ENCODE data around the gene EBF4.

DNA sequence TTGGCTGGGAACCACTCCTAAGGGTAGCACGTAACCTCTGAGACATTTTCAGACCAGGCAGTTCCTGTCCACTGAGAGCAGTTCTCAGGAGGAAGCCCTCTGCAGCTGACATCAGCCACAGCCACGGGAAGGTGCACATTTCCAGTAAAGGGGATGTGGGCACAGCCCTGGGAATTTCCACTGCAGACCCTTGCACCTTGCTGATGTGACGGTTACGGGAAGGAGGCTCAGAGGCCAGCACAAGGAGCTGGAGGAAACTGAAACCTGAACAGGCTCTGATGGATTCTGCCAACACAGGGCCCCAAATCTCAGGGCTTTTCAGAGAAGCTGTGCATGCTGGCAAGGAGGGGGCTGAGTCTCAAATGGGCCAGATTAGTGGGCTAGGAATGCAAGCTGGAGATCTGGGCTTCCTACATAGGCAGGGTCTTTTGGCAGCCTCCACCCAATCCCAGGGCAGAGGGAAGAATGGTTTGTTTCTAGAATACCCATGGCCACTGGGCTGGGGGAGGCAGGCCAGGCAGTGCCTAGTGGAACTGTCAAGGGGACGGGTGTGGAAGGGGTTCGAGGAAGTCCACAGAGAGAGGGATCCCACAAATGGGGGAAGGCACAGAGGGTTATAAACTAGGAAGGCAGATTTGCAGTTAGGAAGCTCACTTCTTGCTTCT, 14.2 kb downstream of the EBF4 start:
- TF ChIP-seq, protein P1, sequence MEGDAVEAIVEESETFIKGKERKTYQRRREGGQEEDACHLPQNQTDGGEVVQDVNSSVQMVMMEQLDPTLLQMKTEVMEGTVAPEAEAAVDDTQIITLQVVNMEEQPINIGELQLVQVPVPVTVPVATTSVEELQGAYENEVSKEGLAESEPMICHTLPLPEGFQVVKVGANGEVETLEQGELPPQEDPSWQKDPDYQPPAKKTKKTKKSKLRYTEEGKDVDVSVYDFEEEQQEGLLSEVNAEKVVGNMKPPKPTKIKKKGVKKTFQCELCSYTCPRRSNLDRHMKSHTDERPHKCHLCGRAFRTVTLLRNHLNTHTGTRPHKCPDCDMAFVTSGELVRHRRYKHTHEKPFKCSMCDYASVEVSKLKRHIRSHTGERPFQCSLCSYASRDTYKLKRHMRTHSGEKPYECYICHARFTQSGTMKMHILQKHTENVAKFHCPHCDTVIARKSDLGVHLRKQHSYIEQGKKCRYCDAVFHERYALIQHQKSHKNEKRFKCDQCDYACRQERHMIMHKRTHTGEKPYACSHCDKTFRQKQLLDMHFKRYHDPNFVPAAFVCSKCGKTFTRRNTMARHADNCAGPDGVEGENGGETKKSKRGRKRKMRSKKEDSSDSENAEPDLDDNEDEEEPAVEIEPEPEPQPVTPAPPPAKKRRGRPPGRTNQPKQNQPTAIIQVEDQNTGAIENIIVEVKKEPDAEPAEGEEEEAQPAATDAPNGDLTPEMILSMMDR (IDR thresholded peaks at IDR 0.05 in 2 of 3, conservative IDR thresholded peaks at IDR 0.05 in 1 of 3; ENCODE audit: borderline replicate concordance in 1 of 3, insufficient read depth in 1 of 3, low read depth in 2 of 3, low read length in 2 of 3), result no peak
- TF ChIP-seq POLR2AphosphoS5 (IDR thresholded peaks at IDR 0.05; ENCODE audit: low read depth, low read length) (no peak), POLR2A (IDR thresholded peaks at IDR 0.05; ENCODE audit: borderline replicate concordance, extremely low read depth, insufficient read depth, insufficient read length) (no peak), EGR1 (IDR thresholded peaks at IDR 0.05; ENCODE audit: low read depth) (no peak), YY1 (IDR thresholded peaks at IDR 0.05; ENCODE audit: extremely low read depth, insufficient replicate concordance, low read depth, low read length) (no peak), EZH2 (IDR thresholded peaks at IDR 0.05) (no peak)
- TF ChIP-seq, protein P2, sequence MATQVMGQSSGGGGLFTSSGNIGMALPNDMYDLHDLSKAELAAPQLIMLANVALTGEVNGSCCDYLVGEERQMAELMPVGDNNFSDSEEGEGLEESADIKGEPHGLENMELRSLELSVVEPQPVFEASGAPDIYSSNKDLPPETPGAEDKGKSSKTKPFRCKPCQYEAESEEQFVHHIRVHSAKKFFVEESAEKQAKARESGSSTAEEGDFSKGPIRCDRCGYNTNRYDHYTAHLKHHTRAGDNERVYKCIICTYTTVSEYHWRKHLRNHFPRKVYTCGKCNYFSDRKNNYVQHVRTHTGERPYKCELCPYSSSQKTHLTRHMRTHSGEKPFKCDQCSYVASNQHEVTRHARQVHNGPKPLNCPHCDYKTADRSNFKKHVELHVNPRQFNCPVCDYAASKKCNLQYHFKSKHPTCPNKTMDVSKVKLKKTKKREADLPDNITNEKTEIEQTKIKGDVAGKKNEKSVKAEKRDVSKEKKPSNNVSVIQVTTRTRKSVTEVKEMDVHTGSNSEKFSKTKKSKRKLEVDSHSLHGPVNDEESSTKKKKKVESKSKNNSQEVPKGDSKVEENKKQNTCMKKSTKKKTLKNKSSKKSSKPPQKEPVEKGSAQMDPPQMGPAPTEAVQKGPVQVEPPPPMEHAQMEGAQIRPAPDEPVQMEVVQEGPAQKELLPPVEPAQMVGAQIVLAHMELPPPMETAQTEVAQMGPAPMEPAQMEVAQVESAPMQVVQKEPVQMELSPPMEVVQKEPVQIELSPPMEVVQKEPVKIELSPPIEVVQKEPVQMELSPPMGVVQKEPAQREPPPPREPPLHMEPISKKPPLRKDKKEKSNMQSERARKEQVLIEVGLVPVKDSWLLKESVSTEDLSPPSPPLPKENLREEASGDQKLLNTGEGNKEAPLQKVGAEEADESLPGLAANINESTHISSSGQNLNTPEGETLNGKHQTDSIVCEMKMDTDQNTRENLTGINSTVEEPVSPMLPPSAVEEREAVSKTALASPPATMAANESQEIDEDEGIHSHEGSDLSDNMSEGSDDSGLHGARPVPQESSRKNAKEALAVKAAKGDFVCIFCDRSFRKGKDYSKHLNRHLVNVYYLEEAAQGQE (IDR thresholded peaks at IDR 0.05; ENCODE audit: low read depth), result no peak
